GM10248 (cell line): Measurements from ENCODE around the gene SPRING1.
"Not testable (repeated sequence)": the region's sequence is repeated elsewhere in the genome, so short reads cannot be mapped to it uniquely, and the experiment has no call there.

ENCODE experiments used
- CTCF ChIA-PET: fragments of 300-600 bp; sonication (Branson Sonifier 250); formaldehyde crosslinking; extraction: SDS; loops from one replicate; lab custom pipeline; 2021; ENCODE audit warnings: antibody characterized with exemption; lab: Yijun Ruan, JAX
- POLR2A ChIA-PET: fragments of 350-650 bp; sonication (Branson Sonifier 250); formaldehyde crosslinking; extraction: SDS; loops from one replicate; lab custom pipeline; 2020; ENCODE audit warnings: antibody characterized with exemption; lab: Yijun Ruan, JAX
- DNase-seq: peaks from one replicate; pipeline ENCODE4 v3.0.0; 2012; ENCODE audit errors: extremely low spot score
- TF ChIP-seq, protein P1 (sequence below): IDR thresholded peaks from 2 replicates; pipeline ENCODE4 v1.5.1; 2012; ENCODE audit warnings: mild to moderate bottlenecking, low read depth; ENCODE audit errors: extremely low read depth, missing control alignments, control extremely low read depth

SPRING1 gene

DNA sequence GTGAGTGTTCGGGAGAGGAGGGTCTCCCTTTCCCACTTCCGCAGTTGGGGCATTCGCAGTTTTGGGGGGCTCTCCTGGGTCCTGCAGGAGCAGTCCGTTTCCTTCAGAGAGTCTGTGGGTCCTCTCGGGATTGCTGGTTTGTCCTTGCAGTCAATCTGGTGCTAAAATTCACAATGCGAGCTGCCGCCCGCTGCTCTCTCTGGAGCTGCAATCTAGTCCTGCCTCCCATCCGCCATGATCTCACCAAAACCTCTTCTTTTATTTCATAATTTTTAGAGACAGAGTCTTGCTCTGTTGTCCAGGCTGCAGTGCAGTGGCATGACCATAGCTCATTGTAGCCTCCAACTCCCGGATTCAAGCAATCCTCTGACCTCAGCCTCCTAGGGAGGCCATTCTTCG lies 22.8 kb upstream of the SPRING1 start:
- TF ChIP-seq, protein P1, sequence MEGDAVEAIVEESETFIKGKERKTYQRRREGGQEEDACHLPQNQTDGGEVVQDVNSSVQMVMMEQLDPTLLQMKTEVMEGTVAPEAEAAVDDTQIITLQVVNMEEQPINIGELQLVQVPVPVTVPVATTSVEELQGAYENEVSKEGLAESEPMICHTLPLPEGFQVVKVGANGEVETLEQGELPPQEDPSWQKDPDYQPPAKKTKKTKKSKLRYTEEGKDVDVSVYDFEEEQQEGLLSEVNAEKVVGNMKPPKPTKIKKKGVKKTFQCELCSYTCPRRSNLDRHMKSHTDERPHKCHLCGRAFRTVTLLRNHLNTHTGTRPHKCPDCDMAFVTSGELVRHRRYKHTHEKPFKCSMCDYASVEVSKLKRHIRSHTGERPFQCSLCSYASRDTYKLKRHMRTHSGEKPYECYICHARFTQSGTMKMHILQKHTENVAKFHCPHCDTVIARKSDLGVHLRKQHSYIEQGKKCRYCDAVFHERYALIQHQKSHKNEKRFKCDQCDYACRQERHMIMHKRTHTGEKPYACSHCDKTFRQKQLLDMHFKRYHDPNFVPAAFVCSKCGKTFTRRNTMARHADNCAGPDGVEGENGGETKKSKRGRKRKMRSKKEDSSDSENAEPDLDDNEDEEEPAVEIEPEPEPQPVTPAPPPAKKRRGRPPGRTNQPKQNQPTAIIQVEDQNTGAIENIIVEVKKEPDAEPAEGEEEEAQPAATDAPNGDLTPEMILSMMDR: no peak
- POLR2A ChIA-PET: no interaction called here
- CTCF ChIA-PET: interaction anchor here (0.9 to 1.1 kb wide), 3 partner anchors 8 to 103 kb away, joined by 3 read pairs; no protein-coding TSS in a partner anchor
- no peak for DNase-seq

DNA sequence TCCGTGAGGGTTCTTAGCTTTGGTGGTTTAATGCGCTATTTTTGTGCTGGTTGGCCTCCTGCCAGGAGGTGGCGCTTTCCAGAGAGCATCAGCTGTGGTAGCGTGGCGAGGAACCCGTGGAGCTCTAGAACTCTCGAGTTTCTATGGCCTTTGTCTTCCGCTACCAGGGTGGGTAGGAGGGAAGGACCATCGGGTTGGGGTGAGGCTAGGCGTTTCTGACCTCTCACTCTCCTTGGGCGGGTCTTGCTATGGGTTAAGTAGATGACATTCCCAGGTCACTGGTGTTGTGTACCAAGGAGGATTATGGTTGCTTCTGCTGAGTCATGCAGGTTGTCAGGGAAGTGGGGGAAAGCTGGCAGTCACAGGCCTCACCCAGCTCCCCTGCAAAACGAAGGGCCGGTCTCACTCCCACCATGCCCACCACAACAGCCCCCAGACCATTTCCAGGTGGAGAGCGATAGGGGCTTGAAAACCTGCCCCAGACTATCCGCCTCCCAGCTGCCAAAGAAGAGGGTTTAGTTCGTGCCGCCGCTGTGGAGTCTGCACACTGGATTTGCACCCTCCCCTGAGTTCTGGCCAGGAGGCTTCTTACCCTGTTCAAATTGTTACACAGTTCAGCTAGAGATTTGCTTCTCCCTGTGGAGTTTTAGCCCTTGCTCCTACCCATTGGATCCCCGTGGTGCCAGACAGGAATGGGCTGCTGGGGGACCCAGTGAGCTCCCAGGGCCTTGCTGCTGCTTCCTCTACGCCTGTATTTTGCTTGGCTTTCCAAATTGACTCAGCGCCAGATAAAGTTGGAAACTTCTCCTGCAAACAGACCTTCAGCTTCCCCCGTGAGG lies 22.1 kb upstream of the SPRING1 start:
- no peak for DNase-seq
- POLR2A ChIA-PET: no interaction called here
- CTCF ChIA-PET: interaction anchor here (0.9 to 2.9 kb wide), 4 partner anchors 7 to 103 kb away, joined by 3 to 13 read pairs (median 3); no protein-coding TSS in a partner anchor
- TF ChIP-seq, protein P1: no peak

DNA sequence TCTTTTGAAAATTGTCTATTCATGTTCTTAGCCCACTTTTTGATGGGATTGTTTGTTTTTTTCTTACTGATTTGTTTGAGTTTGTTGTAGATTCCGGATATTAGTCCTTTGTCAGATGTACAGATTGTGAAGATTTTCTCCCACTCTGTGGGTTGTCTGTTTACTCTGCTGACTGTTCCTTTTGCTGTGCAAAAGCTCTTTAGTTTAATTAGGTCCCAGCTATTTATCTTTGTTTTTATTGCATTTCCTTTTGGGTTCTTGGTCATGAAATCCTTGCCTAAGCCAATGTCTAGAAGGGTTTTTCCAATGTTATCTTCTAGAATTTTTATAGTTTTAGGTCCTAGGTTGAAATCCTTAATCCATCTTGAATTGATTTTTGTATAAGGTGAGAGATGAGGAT lies 16.9 kb upstream of the SPRING1 start:
- CTCF ChIA-PET: not testable (repeated sequence)

DNA sequence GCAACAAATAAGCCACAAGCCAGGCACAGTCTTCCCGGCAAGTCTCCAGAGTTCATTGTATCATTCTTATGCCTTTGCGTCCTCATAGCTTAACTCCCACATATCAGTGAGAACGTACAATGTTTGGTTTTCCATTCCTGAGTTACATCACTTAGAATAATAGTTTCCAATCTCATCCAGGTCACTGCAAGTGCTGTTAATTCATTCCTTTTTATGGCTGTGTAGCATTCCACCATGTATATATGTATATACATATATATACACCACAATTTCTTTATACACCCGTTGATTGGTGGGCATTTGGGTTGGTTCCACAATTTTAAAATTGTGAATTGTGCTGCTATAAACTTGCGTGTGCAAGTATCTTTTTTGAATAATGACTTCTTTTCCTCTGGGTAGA lies 16.2 kb upstream of the SPRING1 start:
- POLR2A ChIA-PET, DNase-seq, CTCF ChIA-PET: not testable (repeated sequence)

More for the DNA sequence above, 16.9 kb upstream of the SPRING1 start:
- DNase-seq, POLR2A ChIA-PET: not testable (repeated sequence)

DNA sequence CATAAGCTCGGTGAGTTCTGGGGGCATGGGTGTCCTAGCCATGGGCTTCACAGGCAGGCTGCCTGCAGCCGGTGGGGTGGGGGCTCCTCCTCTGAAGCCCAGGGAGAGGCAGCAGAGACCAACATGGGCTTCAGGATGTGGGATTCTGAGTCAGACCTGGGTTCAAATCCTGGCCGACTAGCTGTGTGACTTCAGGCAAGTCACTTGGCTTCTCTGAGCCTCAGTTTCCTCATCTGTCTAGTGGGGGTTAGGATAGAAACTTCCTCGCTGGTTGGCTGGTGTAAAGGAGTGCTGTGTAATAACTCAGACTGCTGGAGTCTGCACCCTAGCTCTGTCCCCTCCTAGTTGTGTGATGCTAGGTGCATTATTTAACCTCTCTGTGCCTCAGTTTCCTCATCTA lies 12.4 kb upstream of the SPRING1 start:
- ChIA-PET POLR2A (no interaction called here), CTCF (no interaction called here)
- TF ChIP-seq, protein P1: no peak
- no peak for DNase-seq

DNA sequence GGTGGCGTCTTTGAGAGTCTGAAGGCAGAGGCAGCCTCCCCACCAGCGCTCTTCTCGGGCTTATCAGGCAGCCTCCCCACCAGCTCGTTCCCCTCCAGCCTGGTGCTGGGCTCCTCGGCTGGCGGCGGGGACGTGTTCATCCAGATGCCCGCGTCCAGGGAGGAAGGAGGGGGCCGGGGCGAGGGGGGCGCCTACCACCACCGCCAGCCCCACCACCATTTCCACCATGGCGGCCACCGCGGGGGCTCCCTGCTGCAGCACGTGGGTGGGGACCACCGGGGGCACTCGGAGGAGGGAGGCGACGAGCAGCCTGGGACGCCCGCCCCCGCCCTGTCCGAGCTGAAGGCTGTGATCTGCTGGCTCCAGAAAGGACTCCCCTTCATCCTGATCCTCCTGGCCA lies 12.0 kb upstream of the SPRING1 start:
- POLR2A ChIA-PET: no interaction called here
- CTCF ChIA-PET: interaction anchor here (0.7 kb wide), 1 partner anchor 21 kb away, joined by 3 read pairs; no protein-coding TSS in a partner anchor
- TF ChIP-seq, protein P1: no peak
- DNase-seq: no peak

DNA sequence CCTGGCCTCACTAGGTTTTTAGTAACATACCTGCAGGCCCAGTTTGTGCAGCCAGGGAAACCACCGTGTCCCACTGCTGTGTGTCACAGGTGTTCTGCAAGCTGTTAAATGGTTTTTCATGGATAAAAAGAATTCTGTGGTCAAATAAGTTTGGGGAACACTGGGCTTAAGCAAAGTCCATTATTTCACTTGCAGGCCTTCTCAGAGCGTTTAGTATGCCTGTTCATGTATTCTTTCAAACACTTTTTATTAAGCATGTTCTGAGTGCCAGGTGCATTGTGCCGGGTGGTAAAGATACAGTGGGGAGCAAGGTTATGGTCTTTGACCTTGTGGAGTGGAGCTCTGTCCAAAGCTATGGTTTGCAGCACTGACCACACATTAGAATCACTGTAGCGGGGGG lies 7.7 kb upstream of the SPRING1 start:
- POLR2A ChIA-PET: no interaction called here
- DNase-seq: no peak
- TF ChIP-seq, protein P1: no peak
- CTCF ChIA-PET: interaction anchor here (1.0 to 1.3 kb wide), 2 partner anchors 255 to 375 kb away, joined by 3 read pairs; no protein-coding TSS in a partner anchor
